ENCODE measurements around the gene RGS12.

RGS12 gene, protein sequence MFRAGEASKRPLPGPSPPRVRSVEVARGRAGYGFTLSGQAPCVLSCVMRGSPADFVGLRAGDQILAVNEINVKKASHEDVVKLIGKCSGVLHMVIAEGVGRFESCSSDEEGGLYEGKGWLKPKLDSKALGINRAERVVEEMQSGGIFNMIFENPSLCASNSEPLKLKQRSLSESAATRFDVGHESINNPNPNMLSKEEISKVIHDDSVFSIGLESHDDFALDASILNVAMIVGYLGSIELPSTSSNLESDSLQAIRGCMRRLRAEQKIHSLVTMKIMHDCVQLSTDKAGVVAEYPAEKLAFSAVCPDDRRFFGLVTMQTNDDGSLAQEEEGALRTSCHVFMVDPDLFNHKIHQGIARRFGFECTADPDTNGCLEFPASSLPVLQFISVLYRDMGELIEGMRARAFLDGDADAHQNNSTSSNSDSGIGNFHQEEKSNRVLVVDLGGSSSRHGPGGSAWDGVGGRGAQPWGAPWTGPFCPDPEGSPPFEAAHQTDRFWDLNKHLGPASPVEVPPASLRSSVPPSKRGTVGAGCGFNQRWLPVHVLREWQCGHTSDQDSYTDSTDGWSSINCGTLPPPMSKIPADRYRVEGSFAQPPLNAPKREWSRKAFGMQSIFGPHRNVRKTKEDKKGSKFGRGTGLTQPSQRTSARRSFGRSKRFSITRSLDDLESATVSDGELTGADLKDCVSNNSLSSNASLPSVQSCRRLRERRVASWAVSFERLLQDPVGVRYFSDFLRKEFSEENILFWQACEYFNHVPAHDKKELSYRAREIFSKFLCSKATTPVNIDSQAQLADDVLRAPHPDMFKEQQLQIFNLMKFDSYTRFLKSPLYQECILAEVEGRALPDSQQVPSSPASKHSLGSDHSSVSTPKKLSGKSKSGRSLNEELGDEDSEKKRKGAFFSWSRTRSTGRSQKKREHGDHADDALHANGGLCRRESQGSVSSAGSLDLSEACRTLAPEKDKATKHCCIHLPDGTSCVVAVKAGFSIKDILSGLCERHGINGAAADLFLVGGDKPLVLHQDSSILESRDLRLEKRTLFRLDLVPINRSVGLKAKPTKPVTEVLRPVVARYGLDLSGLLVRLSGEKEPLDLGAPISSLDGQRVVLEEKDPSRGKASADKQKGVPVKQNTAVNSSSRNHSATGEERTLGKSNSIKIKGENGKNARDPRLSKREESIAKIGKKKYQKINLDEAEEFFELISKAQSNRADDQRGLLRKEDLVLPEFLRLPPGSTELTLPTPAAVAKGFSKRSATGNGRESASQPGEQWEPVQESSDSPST (N-terminal part only)

GRCh38 chr4:3292571-3293400 lies at the start of gene RGS12:
Gene RGS12, plus strand, starts transcription at chr4:3293021. Its CDS starts 23,150 bp downstream, at chr4:3316171.
- DNase-seq, result peak; percentile 93

GRCh38 chr4:3243136-3243780 lies 49.6 kb upstream of the RGS12 start:
- no peak for DNase-seq

DNA sequence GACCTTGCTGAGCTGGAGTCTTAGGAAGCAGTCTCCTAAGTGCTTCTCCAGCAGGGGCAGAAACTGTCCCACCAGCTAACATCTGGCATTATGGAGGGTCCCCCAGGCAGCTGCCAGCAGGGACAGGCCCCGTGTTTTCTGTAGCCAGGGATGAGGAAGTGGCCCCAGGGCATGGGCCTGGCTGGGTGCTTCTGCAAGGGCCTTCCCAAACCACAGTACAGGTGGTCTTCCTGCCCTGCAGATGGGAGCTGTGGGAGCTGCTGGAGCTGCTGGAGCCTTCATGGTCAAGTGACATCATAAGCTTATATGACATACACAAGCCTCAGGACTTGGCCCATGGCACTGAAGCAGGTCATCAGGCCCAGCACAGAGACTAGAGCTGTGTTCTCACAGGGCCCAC lies 48.8 kb upstream of the RGS12 start:
- DNase-seq, result no peak

DNA sequence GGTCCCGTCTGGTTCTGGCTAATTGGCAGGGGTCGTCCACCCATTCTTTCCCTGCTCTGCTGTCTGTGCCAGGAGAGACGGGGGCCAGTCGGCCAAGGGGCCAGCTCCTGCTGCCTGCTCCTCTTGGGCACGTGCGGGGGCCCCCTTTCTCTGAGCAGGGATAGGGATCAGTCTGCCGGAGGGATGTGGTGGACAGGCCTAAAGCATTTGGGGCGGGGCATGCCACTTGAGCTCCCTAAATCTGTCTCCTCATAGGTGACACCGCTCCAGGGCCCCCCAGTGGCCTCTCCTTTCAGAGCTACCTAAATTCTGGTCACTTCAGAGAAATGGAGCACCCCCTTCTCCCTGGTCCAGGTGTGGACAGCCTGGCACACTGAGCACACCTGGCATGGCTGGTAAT lies 48.1 kb upstream of the RGS12 start:
- DNase-seq, result no peak

DNA sequence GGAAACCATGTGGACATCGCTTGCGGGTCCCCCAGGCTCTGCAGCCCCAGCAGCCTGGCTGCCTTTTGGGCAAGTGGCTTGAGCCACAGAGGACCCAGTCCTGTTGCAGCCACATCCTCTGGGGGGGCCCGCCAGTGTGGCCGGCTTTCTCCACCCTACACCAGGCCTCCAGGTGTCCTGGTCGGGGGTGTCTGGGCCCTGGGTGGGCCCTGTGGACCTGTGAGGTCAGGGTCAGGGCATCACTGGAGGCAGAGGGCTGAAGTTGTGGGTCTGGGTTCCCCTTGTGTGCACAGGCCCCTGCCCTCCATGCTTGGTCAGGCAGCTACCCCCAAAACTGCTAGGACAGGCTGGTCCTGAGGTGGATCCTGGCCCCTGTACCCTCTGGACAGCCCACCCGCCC lies 47.1 kb upstream of the RGS12 start:
- DNase-seq, result no peak

- DNase-seq, result no peak
These were observed 46.1 kb upstream of the RGS12 start for GRCh38 chr4:3246458-3247398.

GRCh38 chr4:3247399-3248177 lies 45.2 kb upstream of the RGS12 start:
- DNase-seq, result no peak

DNA sequence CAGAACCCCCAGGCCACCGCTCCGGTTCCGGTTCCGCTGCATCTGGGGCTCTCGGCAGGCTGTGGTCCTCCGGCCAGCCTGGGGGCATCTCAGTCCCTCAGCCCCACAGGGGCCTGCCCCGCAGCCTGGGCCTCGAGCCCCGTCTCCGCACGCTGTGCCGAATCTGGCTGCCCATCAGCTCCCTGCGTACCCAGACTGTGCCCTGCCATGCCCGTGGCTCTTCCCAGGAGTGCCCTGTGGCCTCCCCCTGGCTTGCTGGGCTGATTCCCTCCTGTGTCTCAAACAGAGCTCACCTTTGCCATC lies 44.7 kb upstream of the RGS12 start:
- DNase-seq, result no peak

DNA sequence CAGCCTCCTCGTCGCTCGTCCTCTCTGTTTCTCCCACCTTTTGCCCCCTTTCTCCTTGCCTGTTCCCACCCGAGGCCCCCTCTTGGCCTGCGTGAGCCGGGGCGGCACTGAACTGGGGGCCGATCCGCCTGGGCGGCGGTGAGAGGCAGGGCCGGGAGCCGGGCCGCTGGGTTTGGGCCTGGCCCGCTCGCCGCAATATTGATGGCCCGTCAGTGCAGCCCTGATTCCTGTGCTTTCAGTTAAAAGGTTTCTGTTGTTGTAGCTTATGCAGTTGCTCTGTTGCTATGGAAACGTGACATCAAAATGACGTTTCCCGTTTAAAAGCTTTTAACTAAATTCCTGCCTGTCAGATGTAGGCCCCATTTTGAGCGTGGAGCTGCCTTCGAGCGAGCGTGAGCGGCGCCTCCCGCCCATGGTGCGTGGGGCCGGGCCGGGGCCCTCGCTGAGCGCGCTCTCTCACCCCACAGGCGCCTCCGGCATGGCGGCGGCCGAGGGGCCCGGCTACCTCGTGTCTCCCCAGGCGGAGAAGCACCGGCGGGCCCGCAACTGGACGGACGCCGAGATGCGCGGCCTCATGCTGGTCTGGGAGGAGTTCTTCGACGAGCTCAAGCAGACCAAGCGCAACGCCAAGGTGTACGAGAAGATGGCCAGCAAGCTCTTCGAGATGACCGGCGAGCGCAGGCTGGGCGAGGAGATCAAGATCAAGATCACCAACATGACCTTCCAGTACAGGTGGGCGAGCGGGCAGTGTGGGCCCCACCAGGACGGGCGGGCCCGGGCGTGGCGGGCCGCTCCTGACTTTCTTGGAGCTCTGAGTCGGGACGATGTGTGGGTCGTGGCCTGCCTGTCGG lies 43.8 kb upstream of the RGS12 start, which contains the start of gene MSANTD1:
TSS of gene MSANTD1 (plus strand) at position 349 of the 851 bp plus-strand sequence. CDS start at position 413, 64 bp downstream.
- no peak for DNase-seq

DNA sequence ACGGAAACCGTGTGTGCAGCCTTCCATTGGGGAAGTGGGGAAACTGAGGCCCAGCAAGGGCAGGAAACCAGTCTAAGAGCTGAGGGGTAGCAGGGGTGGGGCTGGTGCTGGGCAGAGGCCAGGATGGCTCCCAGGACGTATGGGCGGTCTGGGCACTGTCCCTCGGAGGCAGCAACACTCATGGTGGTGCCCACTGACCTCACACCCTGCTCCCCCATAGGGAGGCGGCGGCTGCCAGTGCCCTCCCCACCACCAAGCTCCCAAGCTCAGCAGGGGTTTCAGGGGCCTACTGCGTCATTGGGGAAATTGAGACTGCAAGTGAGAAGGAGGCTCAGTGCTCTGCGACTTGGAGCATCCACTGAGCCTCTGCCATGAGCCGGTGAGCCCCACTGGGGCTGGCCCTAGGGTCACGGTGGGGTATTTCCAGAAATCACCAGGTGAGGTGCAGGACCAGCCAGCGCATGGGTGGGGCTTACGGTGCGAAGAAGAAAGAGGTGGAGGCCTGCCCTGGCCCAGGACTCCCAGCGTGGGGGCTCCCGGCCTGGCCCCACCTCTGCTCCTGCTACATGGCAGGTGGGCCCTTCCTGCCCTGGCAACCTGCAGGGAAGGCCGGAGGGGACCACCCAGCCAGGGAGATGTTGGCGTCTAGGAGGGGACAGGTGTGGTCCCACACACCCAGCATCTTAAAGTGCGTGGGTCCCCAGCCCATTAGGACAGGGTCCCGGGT lies 42.9 kb upstream of the RGS12 start:
- no peak for DNase-seq

- DNase-seq, result no peak
These were observed 42.3 kb upstream of the RGS12 start for GRCh38 chr4:3250438-3250955.

- no peak for DNase-seq
These were observed 41.7 kb upstream of the RGS12 start for GRCh38 chr4:3250956-3251690.

DNA sequence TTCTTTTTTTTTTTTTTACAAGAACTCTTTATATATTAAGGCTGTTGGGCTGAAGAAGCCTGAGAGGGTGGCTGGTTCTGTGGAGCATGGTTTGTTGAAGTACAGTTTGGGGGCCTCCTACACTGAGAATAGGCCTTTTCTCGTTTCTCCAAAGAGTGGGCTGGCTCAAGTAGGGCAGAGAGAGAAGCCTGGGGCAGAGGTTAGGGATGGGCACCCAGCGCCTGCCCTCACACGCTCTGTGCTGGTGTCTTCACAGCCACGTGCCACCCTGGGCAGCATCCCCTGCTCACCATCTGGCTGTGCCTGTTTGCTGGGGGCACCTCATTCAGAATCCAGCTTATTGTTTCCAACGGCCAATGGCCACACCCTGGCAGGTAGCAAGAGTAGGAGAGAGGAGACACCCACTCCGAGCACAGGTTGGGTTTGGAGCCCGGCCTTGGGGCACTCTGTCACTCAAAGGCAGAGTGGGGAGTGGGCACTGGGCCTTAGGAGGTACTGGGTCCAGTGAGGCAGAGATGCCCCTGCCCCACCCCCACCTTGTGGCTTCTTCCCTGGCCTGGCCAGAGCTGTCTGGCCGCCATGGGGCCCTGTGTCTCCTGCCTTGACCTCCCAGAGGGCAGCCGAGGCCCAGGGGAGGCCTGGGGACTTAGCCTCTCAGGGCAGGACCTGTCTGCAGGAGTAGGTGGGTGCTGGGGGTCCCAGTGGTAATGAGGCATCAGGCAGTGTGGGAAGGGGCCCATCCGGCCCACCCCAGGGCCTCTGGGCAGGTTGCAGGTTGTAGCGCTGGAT lies 40.9 kb upstream of the RGS12 start:
- no peak for DNase-seq

- no peak for DNase-seq
These were observed 40.4 kb upstream of the RGS12 start for GRCh38 chr4:3252480-3252828.

GRCh38 chr4:3252831-3253641 lies 39.8 kb upstream of the RGS12 start:
- no peak for DNase-seq
